Gastroesophageal sphincter (tissue), 3 donors: ENCODE results near the gene PRDM16.

Experiments used
- CTCF ChIP-seq, 4 experiments: fragments of 200-600 bp in 2 of 4; fragments of 450-650 bp in 2 of 4; sonication (generic) in 1 of 4; IDR thresholded peaks; one replicate each; pipeline ENCODE4 v1.5.1; 2017 to 2019; ENCODE audit warnings: antibody characterized with exemption in 4 of 4, mild to moderate bottlenecking in 2 of 4, moderate library complexity in 2 of 4
- POLR2AphosphoS5 ChIP-seq: sonication (generic); formaldehyde crosslinking; IDR thresholded peaks from one replicate; pipeline ENCODE4 v1.6.1; 2017; ENCODE audit warnings: antibody characterized with exemption

- TF ChIP-seq CTCF (IDR thresholded peaks at IDR 0.05) (no peak), POLR2AphosphoS5 (no peak)
Measured at GRCh38 chr1:3077081-3077480, 8.1 kb downstream of the PRDM16 start.
